Motor neuron (in vitro differentiated cells): Measurements from ENCODE around the gene TSPO. TPM values are rescaled to one million over a fixed set of nuclear protein-coding genes. Genes with fewer than 3 reads are reported as not detected.

Experiments
- ATAC-seq, 8 experiments: fragments of 200-7000 bp; cut with Tn5 transposase; replicated peaks in 6 of 8; 2 replicates each; pipeline ENCODE4 v1.8.0; 2021; ENCODE audit warnings: mild to moderate bottlenecking in 8 of 8, moderate library complexity in 8 of 8
- H3K27ac ChIP-seq, 2 donors: fragments of 250-450 bp; sonication (Bioruptor Pico); 2 replicates each; pipeline ENCODE4 v1.9.0; 2021; ENCODE audit warnings: antibody characterized with exemption in 2 of 2, mild to moderate bottlenecking in 2 of 2, moderate library complexity in 1 of 2
- H3K4me1 ChIP-seq, 2 donors: fragments of 250-450 bp; sonication (Bioruptor Pico); replicated peaks in 1 of 2; 2 replicates each; pipeline ENCODE4 v1.6.1; 2021; ENCODE audit warnings: antibody characterized with exemption in 2 of 2, mild to moderate bottlenecking in 2 of 2, moderate library complexity in 1 of 2
- H3K4me3 ChIP-seq, 5 donors: fragments of 250-450 bp; sonication (Bioruptor Pico); 2 replicates each; pipeline ENCODE4 v1.9.0; 2021; ENCODE audit warnings: antibody characterized with exemption in 5 of 5, mild to moderate bottlenecking in 5 of 5, moderate library complexity in 4 of 5
- WGBS, 10 experiments: fragments of 450-650 bp; shearing (Covaris generic); methylation state at CpG; one replicate each; pipeline ENCODE4 v1.0.0; 2022; 5-methylcytosine and 5-hydroxymethylcytosine counted together
- in situ Hi-C, 9 experiments: fragments of 400-800 bp; cut with MboI; loops; one replicate each; pipeline ENCODE4 v1.15.0; 2021; ENCODE audit warnings: low sequenced_read_pairs in 9 of 9, low pct_unique_long_range_greater_than_20kb in 2 of 9; ENCODE audit not compliant: unreplicated experiment in 9 of 9
- total RNA-seq, 8 experiments: library from RNA; unstranded; fragments of 300-600 nt; gene quantifications; 2 replicates each; pipeline versions ENCODE4 v1.2.3 to v1.2.4, GENCODE V29; 2022

Gene TSPO
- total RNA-seq, 8 experiments from 2014 or later: 1.00 to 336 (median 25.8) TPM

- in situ Hi-C loops: no loop called here
- no peak overlapping the region for H3K4me3 ChIP-seq
- 80 to 100% (median 94%) methylated on average over 1 to 15 of the region's 25 CpGs; no CpG with 5 or more reads in 4 of the 10 experiments for WGBS, 10 experiments
- H3K4me1 ChIP-seq: no peaks in the 10 kb centered on the region
- H3K27ac ChIP-seq: no peak overlapping the region
- ATAC-seq: no peak
Measured at GRCh38 chr22:43179146-43179910, 28.0 kb downstream of the TSPO start.

- ATAC-seq: no peak
- in situ Hi-C loops: no loop called here
- 80 to 100% (median 100%) methylated on average over 1 to 3 of the region's 15 CpGs; no CpG with 5 or more reads in 6 of the 10 experiments for WGBS, 10 experiments
Measured at GRCh38 chr22:43179911-43180195, 28.5 kb downstream of the TSPO start.

DNA sequence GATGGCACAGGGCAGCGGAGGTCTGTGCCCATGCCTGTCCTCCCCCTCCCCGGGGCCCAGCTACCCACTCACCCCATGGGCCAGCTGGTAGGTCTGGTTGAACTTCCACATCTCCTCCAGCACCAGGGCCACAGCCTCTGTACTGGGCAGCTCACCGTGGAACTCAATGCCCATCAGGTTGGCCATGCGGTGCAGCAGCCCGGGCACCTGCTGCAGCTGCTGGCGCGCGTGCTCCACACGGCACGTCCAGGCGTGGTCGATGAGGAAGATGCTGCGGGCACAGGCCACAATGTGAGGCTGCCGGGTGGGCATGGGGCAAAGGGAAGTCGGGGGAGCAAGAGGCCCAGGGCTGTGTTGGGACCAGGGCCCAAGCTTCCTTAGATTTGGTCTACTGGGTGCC lies 29.3 kb downstream of the TSPO start:
- WGBS, 10 experiments: 95% methylated on average over 4 of the region's 15 CpGs; no CpG with 5 or more reads in 9 of the 10 experiments
- in situ Hi-C loops: no loop called here
- ATAC-seq: peak in 1 of 8 experiments; percentile 3

More at GRCh38 chr22:43179911-43180195, 28.5 kb downstream of the TSPO start:
- Histone ChIP-seq H3K4me3 (no peak overlapping the region), H3K27ac (no peak overlapping the region), H3K4me1 (no peaks in the 10 kb centered on the region)

DNA sequence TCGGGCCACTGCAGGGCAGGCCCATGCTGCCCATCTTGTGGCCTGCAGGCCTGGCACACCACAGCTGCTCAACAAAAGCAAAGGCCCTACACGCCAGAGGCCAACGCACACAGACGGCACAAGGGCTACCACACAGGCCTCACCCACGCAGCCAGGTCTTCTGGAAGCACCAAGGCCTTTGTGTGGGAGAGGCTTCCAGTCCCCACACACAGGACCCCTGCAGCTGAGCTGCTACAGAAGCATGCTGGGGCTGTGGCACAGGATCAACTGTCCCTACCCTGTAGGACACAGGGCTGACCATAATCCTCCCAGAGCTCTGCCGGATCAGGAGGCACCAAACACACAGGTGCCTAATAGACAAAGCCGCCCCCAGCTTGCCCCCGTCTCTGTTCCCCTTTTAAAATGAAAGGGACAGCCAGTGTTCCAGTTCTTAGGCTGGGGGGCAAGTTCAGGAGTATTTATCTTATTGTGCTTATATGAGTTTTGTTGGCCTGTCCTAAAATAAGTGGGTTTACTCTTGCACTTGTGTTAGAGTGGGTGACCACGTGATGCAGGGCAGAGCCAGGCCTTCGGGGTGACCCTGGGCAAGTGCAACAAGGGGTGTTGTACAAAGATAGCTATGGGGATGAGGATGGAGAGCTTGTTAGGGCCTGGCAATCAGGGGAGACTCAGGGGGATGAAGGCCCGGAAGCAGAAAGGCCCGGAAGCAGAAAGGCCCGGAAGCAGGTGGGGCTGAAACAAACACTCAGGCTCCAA lies 30.1 kb downstream of the TSPO start:
- peaks cover 6% of the 10 kb centered on the region in 2 donors for H3K4me1 ChIP-seq
- no peak overlapping the region for H3K27ac ChIP-seq
- 60 to 100% (median 88%) methylated on average over 1 to 7 of the region's 13 CpGs; no CpG with 5 or more reads in 2 of the 10 experiments for whole genome bisulfite sequencing, 10 experiments
- in situ Hi-C loops: no loop called here
- no peak overlapping the region for H3K4me3 ChIP-seq
- no peak for ATAC-seq

More for the DNA sequence above, 29.3 kb downstream of the TSPO start:
- H3K27ac ChIP-seq: no peak overlapping the region
- H3K4me1 ChIP-seq: peaks cover 4 to 5% of the 10 kb centered on the region in 2 donors
- H3K4me3 ChIP-seq: no peak overlapping the region

- ATAC-seq: no peak
- in situ Hi-C loops: no loop called here
- WGBS, 10 experiments: 88 to 100% (median 100%) methylated on average over 1 to 9 of the region's 10 CpGs; no CpG with 5 or more reads in 4 of the 10 experiments
- Histone ChIP-seq H3K27ac (no peak overlapping the region), H3K4me3 (no peak overlapping the region), H3K4me1 (peaks cover 6% of the 10 kb centered on the region in 2 donors)
Measured at GRCh38 chr22:43182118-43182517, 30.8 kb downstream of the TSPO start.

DNA sequence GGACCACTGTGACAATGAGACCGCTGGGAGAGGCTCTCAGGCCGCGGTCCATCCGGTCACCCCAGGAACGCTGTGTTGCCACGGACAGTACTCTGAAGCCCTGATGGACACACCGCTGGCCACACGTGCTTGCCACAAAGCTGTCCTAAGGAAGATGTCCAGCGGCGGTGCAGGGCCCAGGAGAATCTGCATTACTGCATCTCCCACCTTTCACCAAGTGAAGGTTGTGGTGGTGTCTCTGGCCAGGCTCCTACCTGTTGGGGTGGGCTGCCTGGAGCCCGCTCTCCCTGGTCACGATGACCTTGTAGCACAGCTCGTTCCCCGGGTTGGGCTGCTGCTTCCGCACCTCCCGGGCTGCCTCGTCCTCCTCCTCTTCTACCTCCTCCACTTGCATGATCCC lies 31.4 kb downstream of the TSPO start:
- ATAC-seq: no peak
- no peak overlapping the region for H3K27ac ChIP-seq
- no peak overlapping the region for H3K4me3 ChIP-seq
- peaks cover 7% of the 10 kb centered on the region in 2 donors for H3K4me1 ChIP-seq
- 97% methylated on average over 6 of the region's 17 CpGs; no CpG with 5 or more reads in 9 of the 10 experiments for WGBS, 10 experiments
- in situ Hi-C loops: no loop called here

- WGBS, 10 experiments: 57 to 100% (median 88%) methylated on average over 1 to 9 of the region's 12 CpGs; no CpG with 5 or more reads in 2 of the 10 experiments
- in situ Hi-C loops: no loop called here
- ATAC-seq: no peak
- Histone ChIP-seq H3K4me1 (peaks cover 11 to 13% of the 10 kb centered on the region in 2 donors), H3K27ac (no peak overlapping the region), H3K4me3 (no peak overlapping the region)
Measured at GRCh38 chr22:43183496-43184277, 32.3 kb downstream of the TSPO start.

- H3K27ac ChIP-seq: no peak overlapping the region
- peaks cover 14 to 21% of the 10 kb centered on the region in 2 donors for H3K4me1 ChIP-seq
- ATAC-seq: peak in 5 of 8 experiments; percentile 1 to 33 (median 3)
- whole genome bisulfite sequencing, 10 experiments: 0 to 14% (median 6%) methylated on average over 2 to 6 of the region's 12 CpGs; no CpG with 5 or more reads in 7 of the 10 experiments
- peak overlapping the region; percentile 70 to 94 (median 77) for H3K4me3 ChIP-seq
- in situ Hi-C loops: no loop called here
Measured at GRCh38 chr22:43185860-43186261, 34.5 kb downstream of the TSPO start.

GRCh38 chr22:43186272-43187170 lies 35.2 kb downstream of the TSPO start, which contains the start of gene TTLL12:
TSS of gene TTLL12 (minus strand) at chr22:43187134. CDS start at chr22:43187069, 65 bp downstream.
- 0 to 4% (median 0%) methylated on average over 1 to 5 of the region's 87 CpGs; no CpG with 5 or more reads in 2 of the 10 experiments for WGBS, 10 experiments
- peak within 1 kb of the TSS; percentile 85 to 86 for H3K27ac ChIP-seq
- ATAC-seq: peak; percentile 38 to 71 (median 62)
- in situ Hi-C loops: no loop called here
- H3K4me3 ChIP-seq: peak within 1 kb of the TSS; percentile 70 to 94 (median 77)
- peaks cover 14 to 21% of the 10 kb centered on the region in 2 donors for H3K4me1 ChIP-seq

GRCh38 chr22:43187171-43188099 lies 36.1 kb downstream of the TSPO start:
- Histone ChIP-seq H3K4me1 (peaks cover 14 to 21% of the 10 kb centered on the region in 2 donors), H3K27ac (peak overlapping the region; percentile 80), H3K4me3 (peak overlapping the region; percentile 70 to 94 (median 77))
- peak; percentile 79 to 90 (median 84) for ATAC-seq
- WGBS, 10 experiments: 20 to 89% (median 37%) methylated on average over 3 to 19 of the region's 86 CpGs; no CpG with 5 or more reads in 5 of the 10 experiments
- in situ Hi-C loops: no loop called here
